HepG2 (cell line): ENCODE results near the gene EPX. TPM values are rescaled to one million over a fixed set of nuclear protein-coding genes. Genes with fewer than 3 reads are reported as not detected.

Source experiments
- ATAC-seq: fragments of 200-7000 bp; cut with Tn5 transposase; 3 replicates; pipeline ENCODE4 v1.9.1; 2020; ENCODE audit warnings: mild to moderate bottlenecking, moderate library complexity
- BruUV-seq: library from RNA; stranded (reverse); fragments of 400-500 nt; replicated peaks from 2 replicates; lab custom pipeline; 2021; lab: Mats Ljungman, UMichigan
- CTCF ChIA-PET: fragments of 300-600 bp; formaldehyde crosslinking; extraction: SDS; loops from one replicate; lab custom pipeline; 2021; ENCODE audit warnings: low total read pairs, inconsistent platforms, low intra/inter-chr PET ratio; lab: Yijun Ruan, JAX
- POLR2A ChIA-PET: fragments of 350-600 bp; sonication (Branson Sonifier 250); formaldehyde crosslinking; loops from one replicate; lab custom pipeline; 2020; ENCODE audit warnings: antibody characterized with exemption, inconsistent platforms; lab: Yijun Ruan, JAX
- DNase-seq: peaks from one replicate; pipeline ENCODE4 v3.0.0-alpha.2; 2015; ENCODE audit warnings: low spot score
- FAIRE-seq: peaks from 3 replicates; lab custom pipeline; 2011; peaks lifted over from hg19 to GRCh38; lab: Jason Lieb, UNC
- H2AFZ ChIP-seq: one replicate; pipeline ENCODE4 v1.6.1; 2011; ENCODE audit warnings: low read length, inconsistent platforms
- H3K27ac ChIP-seq: fragments of 300-600 bp; 3 replicates; pipeline ENCODE4 v1.8.0; 2011; ENCODE audit warnings: mixed run types, mild to moderate bottlenecking, mixed read lengths, low read length, inconsistent platforms; ENCODE audit not compliant: insufficient read depth; ENCODE audit errors: extremely low read length
- H3K27me3 ChIP-seq, 2 experiments: fragments of 200-600 bp in 1 of 2; 2 replicates in 1 of 2; 3 replicates in 1 of 2; pipeline versions ENCODE4 v1.6.0 to v1.8.0; 2011; ENCODE audit warnings: low read length in 2 of 2, mild to moderate bottlenecking in 2 of 2, moderate library complexity in 2 of 2, inconsistent platforms in 1 of 2; ENCODE audit not compliant: insufficient read depth in 2 of 2, control insufficient read depth in 1 of 2
- H3K36me3 ChIP-seq, 2 experiments: fragments of 200-600 bp in 1 of 2; replicated peaks in 1 of 2; 2 replicates in 1 of 2; 3 replicates in 1 of 2; pipeline versions ENCODE4 v1.5.1 to v1.8.0; 2011; ENCODE audit warnings: low read length in 2 of 2, inconsistent platforms in 1 of 2; ENCODE audit not compliant: insufficient read depth in 2 of 2, control insufficient read depth in 1 of 2
- H3K4me1 ChIP-seq: 2 replicates; pipeline ENCODE4 v1.5.1; 2012; ENCODE audit warnings: low read length, inconsistent platforms; ENCODE audit not compliant: insufficient read depth
- H3K4me2 ChIP-seq: 2 replicates; pipeline ENCODE4 v1.6.0; 2011; ENCODE audit warnings: low read depth, low read length, inconsistent platforms
- H3K4me3 ChIP-seq, 3 experiments: fragments of 200-600 bp in 1 of 3; sonication (generic), shearing (Covaris generic) in 1 of 3; replicated peaks in 1 of 3; 2 replicates each; pipeline ENCODE4 v1.5.1; 2011 to 2016; ENCODE audit warnings: low read length in 3 of 3, inconsistent platforms in 2 of 3, low read depth in 2 of 3, mild to moderate bottlenecking in 2 of 3, control low read depth in 1 of 3, mixed read lengths in 1 of 3; ENCODE audit not compliant: insufficient read depth in 1 of 3
- H3K79me2 ChIP-seq: one replicate; pipeline ENCODE4 v1.6.1; 2011; ENCODE audit warnings: low read length, inconsistent platforms; ENCODE audit not compliant: insufficient read depth
- H3K9ac ChIP-seq: 2 replicates; pipeline ENCODE4 v1.6.0; 2011; ENCODE audit warnings: mild to moderate bottlenecking, low read depth, low read length, inconsistent platforms; ENCODE audit not compliant: insufficient read depth
- H3K9me3 ChIP-seq: 2 replicates; pipeline ENCODE4 v1.5.1; 2012; ENCODE audit warnings: mild to moderate bottlenecking, low read length
- H4K20me1 ChIP-seq: 2 replicates; pipeline ENCODE4 v1.6.0; 2011; ENCODE audit warnings: inconsistent platforms, mild to moderate bottlenecking, low read length, moderate library complexity; ENCODE audit not compliant: insufficient read depth
- CBX2 ChIP-seq, 2 experiments: fragments of 200-600 bp in 1 of 2; sonication (generic); formaldehyde crosslinking in 1 of 2; IDR thresholded peaks; 2 replicates each; pipeline versions ENCODE4 v1.7.0 to v1.8.1; 2018 to 2022; ENCODE audit warnings: low read depth in 2 of 2, low read length in 1 of 2, mild to moderate bottlenecking in 1 of 2, missing genetic modification reagents in 1 of 2
- FOXP1 ChIP-seq, 2 experiments: fragments of 450-650 bp in 1 of 2; IDR thresholded peaks; 2 replicates each; pipeline ENCODE4 v1.6.1; 2017 to 2018; ENCODE audit warnings: antibody characterized with exemption in 1 of 2
- MYC ChIP-seq: sonication (generic); formaldehyde crosslinking; IDR thresholded peaks from 2 replicates; pipeline ENCODE4 v1.9.0; 2021; ENCODE audit warnings: missing genetic modification reagents, borderline replicate concordance
- SOX13 ChIP-seq, 3 experiments: fragments of 450-650 bp in 1 of 3; sonication (generic) in 1 of 3; formaldehyde crosslinking in 1 of 3; IDR thresholded peaks in 2 of 3; conservative IDR thresholded peaks in 1 of 3; 2 replicates each; pipeline versions ENCODE4 v1.5.0 to v1.6.1; 2016 to 2020; ENCODE audit warnings: antibody characterized with exemption in 1 of 3, mild to moderate bottlenecking in 1 of 3, missing compliant biosample characterization in 1 of 3, missing genetic modification reagents in 1 of 3, moderate library complexity in 1 of 3
- ZNF577 ChIP-seq: sonication (generic); formaldehyde crosslinking; IDR thresholded peaks from 2 replicates; pipeline ENCODE4 v1.4.0; 2020; ENCODE audit warnings: mild to moderate bottlenecking, low read depth, missing genetic modification reagents, borderline replicate concordance
- ZSCAN22 ChIP-seq: sonication (generic); formaldehyde crosslinking; IDR thresholded peaks from 2 replicates; pipeline ENCODE4 v1.4.0; 2020; ENCODE audit warnings: mild to moderate bottlenecking, missing genetic modification reagents
- WGBS: methylation state at CpG from one replicate; pipeline ENCODE4 v1.1.6; 2017; ENCODE audit warnings: low lambda C conversion rate; 5-methylcytosine and 5-hydroxymethylcytosine counted together
- in situ Hi-C: cut with HindIII; loops from 2 replicates; pipeline ENCODE4 v1.10.0; 2017; ENCODE audit warnings: low pct_unique_long_range_greater_than_20kb; ENCODE audit not compliant: extremely low pct_ligation_motif_present
- intact Hi-C: fragments of 100-400 bp; cut with micrococcal nuclease; formaldehyde crosslinking; loops from one replicate; pipeline ENCODE4 v1.10.0; 2022; ENCODE audit not compliant: unreplicated experiment
- polyA plus RNA-seq, 8 experiments: library from polyadenylated mRNA; depleted of rRNA in 3 of 8; stranded (reverse) in 7 of 8; unstranded in 1 of 8; fragments of >200 nt; fragmentation: Illumina TruSeq in 4 of 8; extraction: Trizol in 4 of 8; gene quantifications; 2 replicates each; pipeline versions ENCODE4 v1.2.1 to v1.2.3, GENCODE V29; 2011 to 2016; ENCODE audit warnings: low read depth in 4 of 8, missing spikeins in 1 of 8, mixed read lengths in 1 of 8; ENCODE audit not compliant: insufficient read depth in 1 of 8
- total RNA-seq, 5 experiments: library from RNA; depleted of rRNA; stranded (reverse); fragments of >200 nt; fragmentation: Illumina TruSeq; extraction: Trizol; gene quantifications; 2 replicates each; pipeline ENCODE4 v1.2.3, GENCODE V29; 2016; ENCODE audit warnings: low read depth in 1 of 5
- TF ChIP-seq, protein P1 (sequence below): sonication (generic); formaldehyde crosslinking; IDR thresholded peaks from 2 replicates; pipeline ENCODE4 v1.8.0; 2022; ENCODE audit warnings: missing genetic modification reagents, mild to moderate bottlenecking, borderline replicate concordance
- TF ChIP-seq, protein P2 (sequence below): IDR thresholded peaks from 2 replicates; pipeline ENCODE4 v1.6.1; 2016; ENCODE audit warnings: low read depth, missing genetic modification reagents, missing compliant biosample characterization
- TF ChIP-seq, protein P3 (sequence below): sonication (generic); formaldehyde crosslinking; IDR thresholded peaks from 2 replicates; pipeline ENCODE4 v1.4.0; 2020; ENCODE audit warnings: missing genetic modification reagents, borderline replicate concordance

EPX gene
- total and polyA plus RNA-seq, 2 of the 13 experiments (the other 11 are each of a cell fraction or from before 2014, with no cell fraction given) = not detected

DNA sequence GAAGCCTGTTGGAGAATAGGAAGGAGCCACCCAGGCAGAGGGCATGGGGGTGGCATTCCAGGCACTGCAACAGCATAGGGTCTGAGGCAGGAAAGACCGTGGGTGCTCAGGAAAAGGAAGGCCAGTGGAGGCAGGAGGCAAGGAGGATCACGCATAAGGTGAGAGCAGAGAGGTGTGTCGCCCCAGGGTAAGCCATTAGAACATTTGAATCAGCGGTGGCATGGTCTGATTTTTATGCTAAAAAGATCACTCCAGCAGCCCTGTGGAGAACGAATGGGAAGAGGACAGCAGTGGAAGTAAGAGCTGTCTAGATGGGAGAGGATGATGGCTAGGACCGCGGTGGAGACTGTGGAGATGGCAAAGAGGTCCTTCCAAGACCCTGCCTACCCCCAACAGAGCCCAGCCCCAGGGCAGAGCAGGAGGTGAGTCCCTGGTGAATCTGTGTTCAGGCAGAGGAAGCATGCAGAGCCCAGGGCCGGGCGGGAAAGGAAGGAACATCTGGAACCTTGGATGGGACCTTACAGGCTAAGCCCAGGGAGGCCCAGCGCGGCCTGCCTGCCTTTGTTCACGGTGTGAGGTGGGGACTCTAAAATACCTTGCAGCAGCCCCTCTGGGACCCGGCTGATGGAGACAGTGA, 53.7 kb downstream of the EPX start:
- BruUV-seq = no TSS peak
- no peak overlapping the region for H3K27ac ChIP-seq
- peaks cover 57% of the 10 kb centered on the region for H3K4me1 ChIP-seq
- in situ Hi-C loops (no loop called here), intact Hi-C loops (no loop called here)
- H3K9me3 ChIP-seq = no peaks in the 10 kb centered on the region
- ChIA-PET CTCF (no interaction called here), POLR2A (no interaction called here)
- DNase-seq (no peak), FAIRE-seq (no peak), ATAC-seq (no peak)
- peaks cover 19 to 90% of the 10 kb centered on the region in 2 experiments for H3K27me3 ChIP-seq
- H3K9ac ChIP-seq = no peak overlapping the region
- TF ChIP-seq ZSCAN22 = no peak
- TF ChIP-seq FOXP1 (IDR thresholded peaks at IDR 0.05) = no peak
- no peak for TF ChIP-seq FOXP1 (CRISPR knock-in tag; IDR thresholded peaks at IDR 0.05)
- no peak for TF ChIP-seq CBX2 (IDR thresholded peaks at IDR 0.05; ENCODE audit: low read depth, low read length)
- TF ChIP-seq CBX2 (CRISPR knock-in tag; IDR thresholded peaks at IDR 0.05; ENCODE audit: low read depth) = no peak
- no peak for TF ChIP-seq ZNF577
- TF ChIP-seq, protein P1, sequence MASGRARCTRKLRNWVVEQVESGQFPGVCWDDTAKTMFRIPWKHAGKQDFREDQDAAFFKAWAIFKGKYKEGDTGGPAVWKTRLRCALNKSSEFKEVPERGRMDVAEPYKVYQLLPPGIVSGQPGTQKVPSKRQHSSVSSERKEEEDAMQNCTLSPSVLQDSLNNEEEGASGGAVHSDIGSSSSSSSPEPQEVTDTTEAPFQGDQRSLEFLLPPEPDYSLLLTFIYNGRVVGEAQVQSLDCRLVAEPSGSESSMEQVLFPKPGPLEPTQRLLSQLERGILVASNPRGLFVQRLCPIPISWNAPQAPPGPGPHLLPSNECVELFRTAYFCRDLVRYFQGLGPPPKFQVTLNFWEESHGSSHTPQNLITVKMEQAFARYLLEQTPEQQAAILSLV = no peak
- TF ChIP-seq, protein P2, sequence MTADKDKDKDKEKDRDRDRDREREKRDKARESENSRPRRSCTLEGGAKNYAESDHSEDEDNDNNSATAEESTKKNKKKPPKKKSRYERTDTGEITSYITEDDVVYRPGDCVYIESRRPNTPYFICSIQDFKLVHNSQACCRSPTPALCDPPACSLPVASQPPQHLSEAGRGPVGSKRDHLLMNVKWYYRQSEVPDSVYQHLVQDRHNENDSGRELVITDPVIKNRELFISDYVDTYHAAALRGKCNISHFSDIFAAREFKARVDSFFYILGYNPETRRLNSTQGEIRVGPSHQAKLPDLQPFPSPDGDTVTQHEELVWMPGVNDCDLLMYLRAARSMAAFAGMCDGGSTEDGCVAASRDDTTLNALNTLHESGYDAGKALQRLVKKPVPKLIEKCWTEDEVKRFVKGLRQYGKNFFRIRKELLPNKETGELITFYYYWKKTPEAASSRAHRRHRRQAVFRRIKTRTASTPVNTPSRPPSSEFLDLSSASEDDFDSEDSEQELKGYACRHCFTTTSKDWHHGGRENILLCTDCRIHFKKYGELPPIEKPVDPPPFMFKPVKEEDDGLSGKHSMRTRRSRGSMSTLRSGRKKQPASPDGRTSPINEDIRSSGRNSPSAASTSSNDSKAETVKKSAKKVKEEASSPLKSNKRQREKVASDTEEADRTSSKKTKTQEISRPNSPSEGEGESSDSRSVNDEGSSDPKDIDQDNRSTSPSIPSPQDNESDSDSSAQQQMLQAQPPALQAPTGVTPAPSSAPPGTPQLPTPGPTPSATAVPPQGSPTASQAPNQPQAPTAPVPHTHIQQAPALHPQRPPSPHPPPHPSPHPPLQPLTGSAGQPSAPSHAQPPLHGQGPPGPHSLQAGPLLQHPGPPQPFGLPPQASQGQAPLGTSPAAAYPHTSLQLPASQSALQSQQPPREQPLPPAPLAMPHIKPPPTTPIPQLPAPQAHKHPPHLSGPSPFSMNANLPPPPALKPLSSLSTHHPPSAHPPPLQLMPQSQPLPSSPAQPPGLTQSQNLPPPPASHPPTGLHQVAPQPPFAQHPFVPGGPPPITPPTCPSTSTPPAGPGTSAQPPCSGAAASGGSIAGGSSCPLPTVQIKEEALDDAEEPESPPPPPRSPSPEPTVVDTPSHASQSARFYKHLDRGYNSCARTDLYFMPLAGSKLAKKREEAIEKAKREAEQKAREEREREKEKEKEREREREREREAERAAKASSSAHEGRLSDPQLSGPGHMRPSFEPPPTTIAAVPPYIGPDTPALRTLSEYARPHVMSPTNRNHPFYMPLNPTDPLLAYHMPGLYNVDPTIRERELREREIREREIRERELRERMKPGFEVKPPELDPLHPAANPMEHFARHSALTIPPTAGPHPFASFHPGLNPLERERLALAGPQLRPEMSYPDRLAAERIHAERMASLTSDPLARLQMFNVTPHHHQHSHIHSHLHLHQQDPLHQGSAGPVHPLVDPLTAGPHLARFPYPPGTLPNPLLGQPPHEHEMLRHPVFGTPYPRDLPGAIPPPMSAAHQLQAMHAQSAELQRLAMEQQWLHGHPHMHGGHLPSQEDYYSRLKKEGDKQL (CRISPR knock-in tag) = no peak
- TF ChIP-seq MYC = no peak
- TF ChIP-seq, protein P3, sequence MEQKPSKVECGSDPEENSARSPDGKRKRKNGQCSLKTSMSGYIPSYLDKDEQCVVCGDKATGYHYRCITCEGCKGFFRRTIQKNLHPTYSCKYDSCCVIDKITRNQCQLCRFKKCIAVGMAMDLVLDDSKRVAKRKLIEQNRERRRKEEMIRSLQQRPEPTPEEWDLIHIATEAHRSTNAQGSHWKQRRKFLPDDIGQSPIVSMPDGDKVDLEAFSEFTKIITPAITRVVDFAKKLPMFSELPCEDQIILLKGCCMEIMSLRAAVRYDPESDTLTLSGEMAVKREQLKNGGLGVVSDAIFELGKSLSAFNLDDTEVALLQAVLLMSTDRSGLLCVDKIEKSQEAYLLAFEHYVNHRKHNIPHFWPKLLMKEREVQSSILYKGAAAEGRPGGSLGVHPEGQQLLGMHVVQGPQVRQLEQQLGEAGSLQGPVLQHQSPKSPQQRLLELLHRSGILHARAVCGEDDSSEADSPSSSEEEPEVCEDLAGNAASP (CRISPR knock-in tag) = no peak
- TF ChIP-seq SOX13 (IDR thresholded peaks at IDR 0.05) = no peak
- no peak for TF ChIP-seq SOX13 (CRISPR knock-in tag; conservative IDR thresholded peaks at IDR 0.05 in 1 of 2, IDR thresholded peaks at IDR 0.05 in 1 of 2)
- no peaks in the 10 kb centered on the region for H3K36me3 ChIP-seq
- H2AFZ ChIP-seq = no peak overlapping the region
- H3K79me2 ChIP-seq = no peaks in the 10 kb centered on the region
- H4K20me1 ChIP-seq = no peaks in the 10 kb centered on the region
- no peak overlapping the region for H3K4me3 ChIP-seq
- 21% methylated on average over 11 of the region's 13 CpGs for WGBS
- no peak overlapping the region for H3K4me2 ChIP-seq
